ENCODE data around the gene CFAP100. TPM values are rescaled to one million over a fixed set of nuclear protein-coding genes. Genes with fewer than 3 reads are reported as not detected.

CFAP100 gene
- total RNA-seq, 1 donor from 2014 or later = not detected

DNA sequence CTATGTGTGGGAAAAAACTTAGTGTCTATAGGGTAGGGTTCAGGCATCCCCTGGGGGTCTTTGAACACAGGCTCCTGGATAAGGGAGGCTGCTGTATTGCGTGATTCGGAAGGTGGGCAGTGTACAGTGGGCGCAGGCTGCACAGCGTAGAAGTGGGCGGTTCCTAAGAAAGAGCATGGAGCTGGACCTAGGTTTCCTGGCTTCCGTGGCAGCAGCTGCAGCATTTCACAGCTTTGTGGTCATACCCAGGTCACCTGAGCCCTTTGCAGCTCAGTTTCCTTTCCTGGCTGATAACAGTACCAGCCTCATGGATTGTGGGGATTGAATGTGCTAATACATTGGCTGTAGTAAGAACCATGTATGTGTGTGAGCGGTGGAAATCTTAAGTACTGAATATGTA, 22.2 kb downstream of the CFAP100 start:
- Mint-ChIP-seq H3K36me3 (no peaks in the 10 kb centered on the region), H3K4me3 (no peak overlapping the region), H3K27me3 (ENCODE audit: low read depth) (peaks cover 6% of the 10 kb centered on the region), H3K9me3 (no peaks in the 10 kb centered on the region), H3K4me1 (peaks cover 4% of the 10 kb centered on the region), H3K27ac (no peak overlapping the region)
- TF ChIP-seq, protein P1, sequence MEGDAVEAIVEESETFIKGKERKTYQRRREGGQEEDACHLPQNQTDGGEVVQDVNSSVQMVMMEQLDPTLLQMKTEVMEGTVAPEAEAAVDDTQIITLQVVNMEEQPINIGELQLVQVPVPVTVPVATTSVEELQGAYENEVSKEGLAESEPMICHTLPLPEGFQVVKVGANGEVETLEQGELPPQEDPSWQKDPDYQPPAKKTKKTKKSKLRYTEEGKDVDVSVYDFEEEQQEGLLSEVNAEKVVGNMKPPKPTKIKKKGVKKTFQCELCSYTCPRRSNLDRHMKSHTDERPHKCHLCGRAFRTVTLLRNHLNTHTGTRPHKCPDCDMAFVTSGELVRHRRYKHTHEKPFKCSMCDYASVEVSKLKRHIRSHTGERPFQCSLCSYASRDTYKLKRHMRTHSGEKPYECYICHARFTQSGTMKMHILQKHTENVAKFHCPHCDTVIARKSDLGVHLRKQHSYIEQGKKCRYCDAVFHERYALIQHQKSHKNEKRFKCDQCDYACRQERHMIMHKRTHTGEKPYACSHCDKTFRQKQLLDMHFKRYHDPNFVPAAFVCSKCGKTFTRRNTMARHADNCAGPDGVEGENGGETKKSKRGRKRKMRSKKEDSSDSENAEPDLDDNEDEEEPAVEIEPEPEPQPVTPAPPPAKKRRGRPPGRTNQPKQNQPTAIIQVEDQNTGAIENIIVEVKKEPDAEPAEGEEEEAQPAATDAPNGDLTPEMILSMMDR (IDR thresholded peaks at IDR 0.05; ENCODE audit: unreplicated experiment) = no peak
- no peak for DNase-seq (ENCODE audit: low spot score in 2 of 2, unreplicated experiment in 2 of 2)

DNA sequence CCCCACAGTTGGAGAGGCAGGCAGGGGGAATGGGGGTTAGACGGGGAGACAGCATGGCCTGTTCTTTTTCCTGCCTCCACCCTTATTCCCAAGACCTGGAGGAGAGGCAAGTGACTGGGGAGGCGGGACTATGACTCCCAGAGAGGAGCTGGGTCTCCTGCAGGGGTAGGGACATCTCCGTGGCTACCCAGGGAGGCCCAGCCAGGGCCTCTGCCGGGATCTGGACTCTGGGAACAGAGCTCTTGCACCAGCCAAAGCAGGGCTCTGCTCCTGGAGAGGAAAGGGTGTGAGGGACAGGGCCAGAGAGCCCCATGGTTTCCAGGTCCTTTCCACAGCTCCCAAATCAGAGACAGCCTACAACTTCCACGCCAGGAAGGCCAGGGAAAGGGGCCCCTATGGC, 22.8 kb downstream of the CFAP100 start:
- peaks cover 4% of the 10 kb centered on the region for H3K4me1 Mint-ChIP-seq
- no peak for DNase-seq (ENCODE audit: low spot score in 2 of 2, unreplicated experiment in 2 of 2)
- H3K36me3 Mint-ChIP-seq = no peaks in the 10 kb centered on the region
- peaks cover 3% of the 10 kb centered on the region for H3K27me3 Mint-ChIP-seq (ENCODE audit: low read depth)
- TF ChIP-seq, protein P1 (IDR thresholded peaks at IDR 0.05; ENCODE audit: unreplicated experiment) = no peak
- no peak overlapping the region for H3K4me3 Mint-ChIP-seq
- H3K27ac Mint-ChIP-seq = no peak overlapping the region
- H3K9me3 Mint-ChIP-seq = no peaks in the 10 kb centered on the region

DNA sequence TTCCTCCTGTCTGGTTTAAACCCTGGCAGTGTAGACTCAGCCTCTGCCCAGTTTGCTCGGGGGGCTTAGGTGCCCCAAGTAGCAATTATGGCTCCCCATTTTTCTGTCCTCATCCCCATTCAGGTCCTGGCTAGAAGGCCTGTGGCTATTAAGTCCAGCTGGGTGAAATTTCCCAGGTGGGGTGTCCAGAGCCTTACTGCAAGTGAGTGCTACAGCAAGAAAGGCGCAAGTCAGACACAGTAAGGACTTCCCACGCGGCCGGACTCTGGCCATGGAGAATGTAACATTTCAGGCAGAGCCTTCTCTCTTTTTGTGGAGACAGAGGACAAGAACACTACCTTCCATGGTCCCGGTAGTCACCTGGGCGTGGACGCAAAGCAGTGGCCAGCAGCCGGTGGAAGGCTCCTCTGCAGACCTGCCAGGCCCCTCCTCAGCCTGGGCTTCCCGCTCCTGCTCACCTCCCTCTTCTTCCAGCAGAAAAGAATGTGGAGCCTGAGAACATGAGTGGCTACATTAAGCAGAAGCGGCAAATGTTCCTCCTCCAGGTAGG, 23.3 kb downstream of the CFAP100 start:
- Mint-ChIP-seq H3K27me3 (ENCODE audit: low read depth) (peaks cover 3% of the 10 kb centered on the region), H3K27ac (no peak overlapping the region), H3K4me1 (peaks cover 4% of the 10 kb centered on the region), H3K9me3 (no peaks in the 10 kb centered on the region), H3K4me3 (no peak overlapping the region), H3K36me3 (no peaks in the 10 kb centered on the region)
- DNase-seq (ENCODE audit: low spot score in 2 of 2, unreplicated experiment in 2 of 2) = no peak
- TF ChIP-seq, protein P1 (IDR thresholded peaks at IDR 0.05; ENCODE audit: unreplicated experiment) = no peak

DNA sequence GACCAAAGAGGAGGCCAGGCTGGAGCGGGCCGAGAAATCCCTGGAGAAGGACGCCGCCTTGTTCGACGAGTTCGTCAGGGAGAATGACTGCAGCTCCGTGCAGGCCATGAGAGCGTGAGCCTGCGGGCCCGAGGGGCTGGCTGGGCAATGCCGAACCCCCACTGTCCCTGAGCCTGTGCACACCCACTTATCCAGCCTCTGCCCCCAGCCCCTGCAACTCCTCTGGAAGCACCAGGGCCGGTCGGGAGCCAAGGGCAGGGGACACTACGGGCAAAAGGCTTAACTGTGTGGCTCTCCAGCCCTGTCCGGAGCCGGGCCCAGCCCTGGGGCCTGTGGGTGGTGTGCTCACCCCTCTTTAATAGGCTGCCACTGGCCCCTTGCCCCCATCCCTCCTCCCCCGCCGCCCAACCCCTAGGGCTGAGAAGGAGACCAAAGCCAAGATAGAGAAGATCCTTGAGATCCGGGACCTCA, 24.0 kb downstream of the CFAP100 start:
- Mint-ChIP-seq H3K27ac (no peak overlapping the region), H3K9me3 (no peaks in the 10 kb centered on the region), H3K4me3 (no peak overlapping the region), H3K4me1 (peaks cover 4% of the 10 kb centered on the region), H3K27me3 (ENCODE audit: low read depth) (peaks cover 3% of the 10 kb centered on the region), H3K36me3 (no peaks in the 10 kb centered on the region)
- TF ChIP-seq, protein P1 (IDR thresholded peaks at IDR 0.05; ENCODE audit: unreplicated experiment) = no peak
- no peak for DNase-seq (ENCODE audit: low spot score in 2 of 2, unreplicated experiment in 2 of 2)

DNA sequence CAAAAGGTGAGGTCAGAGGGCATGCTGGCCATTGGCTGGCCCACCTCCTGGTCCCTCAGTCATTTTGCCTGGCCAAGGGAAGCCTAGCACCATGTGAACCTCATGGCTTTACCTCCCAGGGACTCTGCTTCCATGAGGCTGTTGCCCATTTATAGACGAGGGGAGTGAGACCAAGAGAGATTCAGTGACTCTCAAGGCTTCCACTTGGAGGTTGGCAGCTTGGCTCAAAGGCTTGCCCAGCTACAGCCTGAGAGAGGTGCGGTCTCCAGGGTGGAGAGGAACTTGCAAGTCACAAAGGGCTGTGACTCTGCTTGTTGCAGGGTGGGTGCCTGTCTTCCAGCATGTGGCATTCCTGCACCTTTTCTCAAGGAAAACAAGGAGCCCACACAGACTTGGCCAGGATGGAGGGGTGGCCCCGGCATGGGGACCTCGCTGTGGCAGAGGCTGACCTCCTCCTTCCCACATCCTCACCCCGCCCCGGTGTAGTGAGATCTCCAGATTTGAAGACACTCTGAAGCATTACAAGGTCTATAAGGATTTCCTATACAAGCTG, 24.5 kb downstream of the CFAP100 start:
- Mint-ChIP-seq H3K36me3 (no peaks in the 10 kb centered on the region), H3K27ac (no peak overlapping the region), H3K27me3 (ENCODE audit: low read depth) (peaks cover 3% of the 10 kb centered on the region), H3K9me3 (no peaks in the 10 kb centered on the region), H3K4me3 (no peak overlapping the region), H3K4me1 (peaks cover 4% of the 10 kb centered on the region)
- TF ChIP-seq, protein P1 (IDR thresholded peaks at IDR 0.05; ENCODE audit: unreplicated experiment) = no peak
- DNase-seq (ENCODE audit: low spot score in 2 of 2, unreplicated experiment in 2 of 2) = no peak

Data from mesothelial cell of epicardium (in vitro differentiated cells).